Melanocyte of skin (primary cell): ENCODE measurements around the gene BBIP1. TPM values are rescaled to one million over a fixed set of nuclear protein-coding genes. Genes with fewer than 3 reads are reported as not detected.

Experiments used
- total RNA-seq, 2 donors: library from RNA; depleted of rRNA; stranded (reverse); fragments of >200 nt; gene quantifications; 2 replicates each; pipeline ENCODE4 v1.2.3, GENCODE V29; 2012

The BBIP1 gene, protein sequence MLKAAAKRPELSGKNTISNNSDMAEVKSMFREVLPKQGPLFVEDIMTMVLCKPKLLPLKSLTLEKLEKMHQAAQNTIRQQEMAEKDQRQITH
- total RNA-seq: 10 to 100 TPM; 15.7 to 19.6 TPM

DNA sequence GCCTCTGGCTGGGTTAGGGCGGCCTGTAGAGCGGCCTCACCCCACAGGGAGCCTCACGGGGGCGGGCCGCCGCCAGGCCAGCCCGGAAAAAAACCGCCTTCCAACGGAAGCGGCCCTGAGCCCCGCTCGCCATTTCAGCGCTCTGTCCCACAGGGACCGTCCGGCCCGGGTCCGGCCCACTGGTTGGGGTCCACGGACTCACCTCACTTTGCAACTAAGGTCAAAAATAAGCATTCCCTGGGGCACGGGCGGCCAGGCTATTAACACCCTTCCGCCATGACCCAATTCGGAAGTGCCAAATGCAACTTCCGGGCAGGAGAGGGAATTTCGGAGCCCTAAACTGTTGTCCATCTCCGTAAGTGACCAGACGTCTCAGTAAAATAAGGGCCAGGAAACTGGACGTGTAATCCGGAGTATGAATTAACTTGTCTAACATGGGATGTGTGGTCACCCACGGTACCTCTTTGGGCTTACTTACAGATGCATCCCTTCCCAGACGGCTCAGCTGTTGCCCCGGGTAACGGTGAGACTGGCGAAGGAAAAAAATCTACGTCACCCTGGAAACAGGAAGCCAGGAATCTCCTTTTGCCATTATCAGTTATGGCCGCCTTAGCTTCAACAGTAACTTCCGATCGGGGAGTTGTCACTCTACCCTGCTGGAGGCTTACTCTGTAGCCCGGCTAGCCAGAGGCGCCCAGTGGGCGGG is at the start of gene BBIP1:
Gene BBIP1 (minus strand): TSS at position 538 of the 706 bp plus-strand sequence. CDS start 1,023 bp downstream, outside the sequence.

DNA sequence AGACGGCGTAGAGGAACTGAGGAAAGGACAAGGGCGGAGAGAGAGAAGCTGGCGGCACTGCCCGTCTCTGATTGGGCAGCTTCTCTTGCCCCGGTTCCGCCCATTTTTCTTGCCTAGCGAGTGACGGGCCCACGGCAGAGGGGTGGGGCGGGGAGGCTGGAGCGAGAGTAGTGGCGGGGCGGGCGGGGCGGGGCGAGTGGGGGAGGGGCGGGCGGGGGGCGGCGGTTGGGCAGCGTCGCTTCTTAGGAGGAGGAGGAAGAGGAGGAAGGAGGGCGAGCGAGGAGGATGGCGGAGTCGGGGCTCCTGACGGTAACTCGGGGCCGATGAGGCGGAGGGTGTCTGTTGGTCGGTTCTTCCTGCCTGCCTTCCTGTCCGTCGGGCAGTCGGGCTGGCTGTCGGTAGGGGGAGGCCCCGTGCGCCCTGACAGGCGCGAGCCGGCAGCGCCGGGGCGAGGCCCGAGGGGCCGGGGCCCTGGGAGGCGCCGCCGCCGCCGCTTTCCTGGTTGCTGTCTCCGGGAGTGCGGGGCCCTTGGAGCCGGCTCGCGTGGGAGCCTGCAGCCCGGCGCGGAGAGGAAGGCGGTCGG is 460 bp upstream of the BBIP1 start, which contains the start of gene SHOC2:
Gene SHOC2 (plus strand): TSS at position 256 of the 583 bp plus-strand sequence. CDS start 44,755 bp downstream, outside the sequence.

DNA sequence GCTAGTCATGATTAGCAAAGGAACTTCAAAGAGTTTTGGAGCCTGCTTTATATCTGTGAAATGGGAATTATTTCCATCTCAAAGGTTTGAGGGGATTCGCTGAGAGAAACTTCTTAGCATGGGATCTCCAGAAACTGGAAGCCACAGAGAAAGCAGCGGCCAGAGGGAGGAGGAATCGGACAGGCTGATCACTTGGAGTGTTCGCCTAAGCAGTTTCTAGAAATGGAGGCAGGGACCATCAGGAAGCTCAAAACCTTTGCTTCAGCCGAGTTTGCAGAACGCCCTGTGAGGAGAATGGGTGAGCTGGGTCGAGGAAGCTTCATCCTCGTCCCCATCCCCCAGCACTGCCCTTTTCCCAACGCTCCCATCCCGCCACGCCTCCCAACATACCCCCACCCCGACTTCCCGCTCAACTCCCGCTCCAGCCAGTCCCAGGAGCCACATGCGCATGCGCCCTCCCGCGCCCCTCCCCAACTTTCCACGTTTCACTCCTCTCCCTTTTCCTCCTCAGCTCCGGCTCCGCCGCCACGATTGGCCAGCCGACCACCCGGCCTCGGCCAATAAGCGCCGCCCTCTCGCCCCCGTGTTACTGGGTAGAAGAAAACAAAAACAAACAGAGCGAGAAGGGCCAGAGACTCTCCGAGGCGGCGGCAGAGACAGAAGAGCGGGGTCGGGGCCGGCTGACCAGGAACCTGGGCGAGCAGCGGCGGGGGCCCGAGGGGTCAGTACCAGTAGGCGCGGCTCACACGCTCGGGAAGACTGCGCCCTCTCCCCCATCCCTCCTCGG is 47.5 kb downstream of the BBIP1 start, which contains the start of gene PDCD4:
Gene PDCD4 (plus strand): TSS at position 631 of the 787 bp plus-strand sequence. CDS start 4,100 bp downstream, outside the sequence.

Other genes starting within 250 kb of the BBIP1 start
- 10 to 100 TPM; 16.0 to 16.5 TPM for gene PDCD4, start 47.3 kb downstream of the BBIP1 start, total RNA-seq
- gene SHOC2, start 424 bp upstream of the BBIP1 start, total RNA-seq: 10 to 100 TPM; 25.5 to 33.6 TPM
- gene ADRA2A, start 157.8 kb upstream of the BBIP1 start, total RNA-seq: under 1 TPM in 1 of 2 donors, not detected in 1; under 0.01 TPM